ENCODE data around the gene TOB1. TPM values are rescaled to one million over a fixed set of nuclear protein-coding genes. Genes with fewer than 3 reads are reported as not detected.

The TOB1 gene
- total RNA-seq, 2 experiments from 2014 or later: 121 to 124 TPM

GRCh38 chr17:50839591-50840310 is 26.4 kb downstream of the TOB1 start:
- Mint-ChIP-seq H3K36me3 (ENCODE audit: low read depth) (no peaks in the 10 kb centered on the region), H3K9me3 (no peaks in the 10 kb centered on the region), H3K4me3 (no peak overlapping the region), H3K27ac (no peak overlapping the region), H3K4me1 (no peaks in the 10 kb centered on the region), H3K27me3 (peaks cover 9% of the 10 kb centered on the region)
- POLR2A ChIA-PET: no interaction called here
- DNase-seq: no peak
- CTCF ChIA-PET: interaction anchor here (0.6 to 5.1 kb wide), 4 partner anchors 13 to 314 kb away, joined by 3 to 26 read pairs (median 13); partner anchors contain the start of gene NME1

GRCh38 chr17:50837980-50838954 is 27.9 kb downstream of the TOB1 start:
- CTCF ChIA-PET: interaction anchor here (1.4 kb wide), 1 partner anchor 14 kb away, joined by 5 read pairs; no protein-coding TSS in a partner anchor
- Mint-ChIP-seq H3K4me1 (no peaks in the 10 kb centered on the region), H3K36me3 (ENCODE audit: low read depth) (no peaks in the 10 kb centered on the region), H3K27ac (no peak overlapping the region), H3K27me3 (peaks cover 19% of the 10 kb centered on the region), H3K4me3 (no peak overlapping the region), H3K9me3 (no peaks in the 10 kb centered on the region)
- POLR2A ChIA-PET: interaction anchor here (0.8 kb wide), 1 partner anchor 19 kb away, joined by 3 read pairs; no protein-coding TSS in a partner anchor
- DNase-seq: no peak

GRCh38 chr17:50837286-50837979 is 28.7 kb downstream of the TOB1 start:
- Mint-ChIP-seq H3K27me3 (peaks cover 19% of the 10 kb centered on the region), H3K9me3 (no peaks in the 10 kb centered on the region), H3K4me3 (no peak overlapping the region), H3K27ac (no peak overlapping the region), H3K4me1 (no peaks in the 10 kb centered on the region), H3K36me3 (ENCODE audit: low read depth) (no peaks in the 10 kb centered on the region)
- ChIA-PET CTCF (interaction anchor here (1.4 kb wide), 1 partner anchor 15 kb away, joined by 5 read pairs; no protein-coding TSS in a partner anchor), POLR2A (no interaction called here)
- DNase-seq: no peak

DNA sequence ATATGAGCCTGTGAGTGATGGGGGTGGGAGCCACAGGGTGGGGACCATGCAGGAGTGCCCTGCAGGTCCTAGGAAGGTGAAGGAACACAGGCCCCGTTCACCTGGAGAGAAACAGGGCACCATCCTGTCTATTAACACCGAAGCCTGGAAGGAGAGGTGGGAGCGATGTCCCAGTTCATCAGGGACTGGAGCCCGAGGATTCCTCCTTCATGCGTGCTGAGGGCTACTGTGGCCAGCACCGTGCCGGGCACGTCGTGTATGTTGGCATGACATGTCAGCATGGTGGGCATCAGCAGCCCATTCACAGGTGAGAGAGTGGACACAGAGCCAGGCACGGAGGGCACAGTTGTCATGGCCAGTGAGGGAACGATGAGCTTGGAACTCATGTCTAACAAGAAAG is 29.3 kb downstream of the TOB1 start:
- peaks cover 19% of the 10 kb centered on the region for H3K27me3 Mint-ChIP-seq
- no peaks in the 10 kb centered on the region for H3K4me1 Mint-ChIP-seq
- H3K27ac Mint-ChIP-seq: no peak overlapping the region
- no peaks in the 10 kb centered on the region for H3K36me3 Mint-ChIP-seq (ENCODE audit: low read depth)
- CTCF ChIA-PET: interaction anchor here (0.7 kb wide), 2 partner anchors 16 to 120 kb away, joined by 4 to 6 read pairs; no protein-coding TSS in a partner anchor
- no peak overlapping the region for H3K4me3 Mint-ChIP-seq
- POLR2A ChIA-PET: no interaction called here
- DNase-seq: no peak
- H3K9me3 Mint-ChIP-seq: no peaks in the 10 kb centered on the region

DNA sequence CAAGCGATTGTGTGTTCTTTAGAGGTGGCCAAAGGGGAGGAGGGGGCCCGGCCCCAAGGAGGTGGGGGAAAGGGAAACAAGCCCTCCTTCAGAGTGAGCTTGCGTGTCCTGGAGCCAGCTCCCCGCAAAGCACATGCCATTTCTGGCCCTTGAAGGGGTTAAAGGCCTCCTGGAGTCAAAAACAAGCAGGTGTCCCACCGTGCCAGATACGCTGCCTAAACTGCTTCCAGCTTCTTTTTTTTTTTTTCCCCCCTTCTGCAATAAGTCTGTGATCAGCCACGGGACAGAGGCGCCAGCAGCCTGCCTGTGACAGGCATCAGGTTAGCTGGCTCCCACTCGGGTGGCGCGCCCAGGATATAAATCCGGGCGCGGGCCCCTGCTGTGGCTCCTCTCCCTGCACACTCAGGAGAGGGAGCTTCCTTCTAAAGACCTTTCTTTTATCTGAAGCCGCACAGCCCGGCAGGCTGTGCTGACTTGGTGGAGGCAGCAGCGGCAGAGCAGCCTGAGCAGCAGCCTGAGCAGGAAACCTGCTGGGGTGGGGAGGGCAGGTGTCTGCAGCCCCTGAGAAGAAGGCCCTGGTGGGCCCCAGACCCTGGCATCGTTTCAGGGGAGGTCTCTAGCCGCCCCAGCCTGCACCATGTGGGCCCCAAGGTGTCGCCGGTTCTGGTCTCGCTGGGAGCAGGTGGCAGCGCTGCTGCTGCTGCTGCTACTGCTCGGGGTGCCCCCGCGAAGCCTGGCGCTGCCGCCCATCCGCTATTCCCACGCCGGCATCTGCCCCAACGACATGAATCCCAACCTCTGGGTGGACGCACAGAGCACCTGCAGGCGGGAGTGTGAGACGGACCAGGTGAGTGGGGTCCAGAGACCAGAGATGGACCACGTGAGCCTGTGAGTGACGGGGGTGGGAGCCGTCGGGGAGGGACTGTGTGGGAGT is 30.6 kb downstream of the TOB1 start, which contains the start of gene WFIKKN2:
Gene WFIKKN2, plus strand, starts transcription at position 286 of the 934 bp plus-strand sequence. Its CDS starts 352 bp downstream, at position 638.
- no peaks in the 10 kb centered on the region for H3K36me3 Mint-ChIP-seq (ENCODE audit: low read depth)
- no peak for DNase-seq
- H3K4me1 Mint-ChIP-seq: no peaks in the 10 kb centered on the region
- H3K9me3 Mint-ChIP-seq: no peaks in the 10 kb centered on the region
- no peak within 1 kb of the TSS for H3K27ac Mint-ChIP-seq
- H3K4me3 Mint-ChIP-seq: no peak within 1 kb of the TSS
- H3K27me3 Mint-ChIP-seq: peaks cover 19% of the 10 kb centered on the region
- ChIA-PET CTCF (no interaction called here), POLR2A (interaction anchor here (0.9 to 1.5 kb wide), 2 partner anchors 30 to 55 kb away, joined by 3 to 4 read pairs; partner anchors contain the start of gene TOB1)

DNA sequence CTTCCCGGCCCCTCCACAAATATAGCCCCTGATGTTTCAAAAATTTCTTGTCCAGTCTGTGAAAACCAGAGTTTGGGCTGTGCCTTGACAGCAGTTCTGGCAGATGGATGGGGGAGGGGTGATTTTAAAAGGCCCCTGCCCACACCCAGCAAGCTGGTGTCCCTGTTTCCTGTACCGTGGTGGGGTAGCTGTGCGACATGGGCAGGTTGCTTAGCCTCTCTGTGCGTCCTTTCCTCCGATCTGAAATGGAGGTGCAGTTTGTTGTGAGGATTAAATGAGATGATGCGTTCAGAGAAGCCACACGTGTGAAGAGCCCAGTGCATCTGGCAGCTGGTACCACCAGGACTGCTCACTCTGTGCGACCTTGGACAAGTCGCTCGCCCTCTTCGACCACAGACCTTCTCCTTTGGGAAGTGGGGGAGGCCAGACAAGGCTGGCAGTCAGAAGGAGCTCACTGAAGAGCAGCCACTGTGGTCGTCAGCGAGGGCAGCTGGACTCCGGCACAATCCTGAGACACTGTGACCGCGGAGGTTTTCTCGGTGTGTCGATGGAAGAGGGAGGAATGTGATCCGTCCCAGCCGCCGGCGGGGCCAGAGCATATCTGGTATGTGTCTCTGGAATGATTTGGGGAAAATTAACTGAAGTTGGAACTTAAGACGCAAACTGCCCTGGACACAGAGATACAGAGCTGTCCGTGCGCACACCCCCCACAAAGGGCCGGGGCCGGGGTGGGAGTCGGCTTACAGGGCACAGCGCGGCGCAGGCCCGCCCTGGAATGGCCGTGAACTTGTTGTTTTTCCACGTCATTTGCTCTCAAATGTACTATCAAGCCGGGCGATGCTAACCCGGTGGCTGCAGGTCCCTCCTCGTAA is 31.5 kb downstream of the TOB1 start:
- ChIA-PET POLR2A (interaction anchor here (0.9 to 1.5 kb wide), 2 partner anchors 31 to 55 kb away, joined by 3 to 4 read pairs; partner anchors contain the start of gene TOB1), CTCF (no interaction called here)
- no peaks in the 10 kb centered on the region for H3K9me3 Mint-ChIP-seq
- peaks cover 19% of the 10 kb centered on the region for H3K27me3 Mint-ChIP-seq
- H3K36me3 Mint-ChIP-seq (ENCODE audit: low read depth): no peaks in the 10 kb centered on the region
- H3K4me3 Mint-ChIP-seq: no peak overlapping the region
- no peak overlapping the region for H3K27ac Mint-ChIP-seq
- no peaks in the 10 kb centered on the region for H3K4me1 Mint-ChIP-seq
- DNase-seq: no peak

DNA sequence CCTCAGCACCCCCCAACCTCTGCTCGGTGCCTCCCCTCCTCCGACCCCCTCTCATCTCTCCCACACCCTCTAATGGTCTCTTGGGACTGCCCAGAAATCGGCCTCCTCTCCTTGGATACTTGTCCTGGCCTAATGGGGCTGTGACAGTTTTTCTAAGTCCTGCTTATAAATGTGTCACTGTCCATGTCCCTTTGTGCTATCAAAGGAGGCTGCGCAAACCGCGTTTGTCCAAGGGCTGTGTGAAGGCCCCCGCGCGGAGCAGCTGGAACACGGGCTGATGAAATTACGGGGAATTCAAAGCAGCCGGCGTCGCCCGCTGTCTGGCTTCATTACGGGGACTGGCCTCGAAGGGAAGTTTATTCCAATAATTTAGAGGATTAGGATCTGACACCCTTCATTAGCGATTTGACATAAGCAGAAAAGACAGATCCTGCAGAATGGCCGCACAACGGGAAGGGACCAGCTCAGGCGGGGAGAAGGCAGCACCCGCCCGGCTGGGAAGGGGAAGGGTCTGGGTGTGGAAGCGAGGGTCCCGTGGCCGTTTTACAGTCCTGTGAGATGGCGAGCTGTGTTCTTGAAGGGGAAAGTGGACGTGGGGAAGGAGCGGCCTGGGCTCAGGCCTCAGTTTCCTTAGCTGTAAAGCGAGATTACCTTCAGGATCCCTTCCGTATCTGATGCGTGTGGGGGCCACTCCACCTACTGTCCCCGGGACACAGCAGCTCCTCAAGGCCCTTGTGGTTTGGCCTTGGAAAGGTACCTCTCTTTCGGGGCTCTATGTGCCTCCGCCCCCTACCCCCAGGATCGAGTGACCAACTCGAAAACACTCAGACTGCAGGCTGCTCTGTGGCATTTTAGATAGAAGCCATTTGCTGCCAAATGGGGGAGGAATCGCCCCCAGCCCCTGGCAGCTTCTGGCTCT is 32.4 kb downstream of the TOB1 start:
- ChIA-PET POLR2A (no interaction called here), CTCF (no interaction called here)
- H3K9me3 Mint-ChIP-seq: no peaks in the 10 kb centered on the region
- H3K27me3 Mint-ChIP-seq: peaks cover 20% of the 10 kb centered on the region
- no peak for DNase-seq
- peaks cover 6% of the 10 kb centered on the region for H3K4me1 Mint-ChIP-seq
- no peak overlapping the region for H3K4me3 Mint-ChIP-seq
- no peaks in the 10 kb centered on the region for H3K36me3 Mint-ChIP-seq (ENCODE audit: low read depth)
- no peak overlapping the region for H3K27ac Mint-ChIP-seq

DNA sequence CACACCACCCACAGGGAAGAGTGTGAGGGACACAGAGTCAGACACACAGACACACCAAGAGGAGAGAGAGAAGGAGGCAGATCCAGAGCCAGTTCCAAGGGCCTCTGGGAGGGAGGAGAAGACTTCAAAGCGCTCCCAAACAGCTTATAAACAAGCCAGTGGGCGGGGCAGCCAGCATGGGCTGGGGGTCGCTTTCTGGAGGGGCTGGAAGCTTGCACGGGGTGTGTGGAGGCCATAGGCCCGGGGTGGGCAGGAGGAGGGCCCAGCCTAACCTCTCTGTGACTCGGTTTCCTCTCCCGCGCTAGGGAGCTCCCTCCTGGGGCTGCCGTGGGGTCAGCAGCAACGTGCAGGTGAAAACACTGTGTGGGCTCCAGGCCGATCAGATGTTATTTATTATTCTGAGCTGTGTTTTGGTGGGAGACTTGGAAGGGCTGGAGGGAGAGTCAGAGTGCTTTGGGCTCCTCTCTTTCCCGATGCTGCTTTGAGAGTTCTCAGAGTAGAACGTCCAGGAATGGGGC is 33.2 kb downstream of the TOB1 start:
- DNase-seq: no peak
- POLR2A ChIA-PET: no interaction called here
- Mint-ChIP-seq H3K36me3 (ENCODE audit: low read depth) (no peaks in the 10 kb centered on the region), H3K27ac (no peak overlapping the region), H3K4me3 (no peak overlapping the region), H3K9me3 (no peaks in the 10 kb centered on the region), H3K4me1 (peaks cover 12% of the 10 kb centered on the region), H3K27me3 (peaks cover 20% of the 10 kb centered on the region)
- CTCF ChIA-PET: no interaction called here

DNA sequence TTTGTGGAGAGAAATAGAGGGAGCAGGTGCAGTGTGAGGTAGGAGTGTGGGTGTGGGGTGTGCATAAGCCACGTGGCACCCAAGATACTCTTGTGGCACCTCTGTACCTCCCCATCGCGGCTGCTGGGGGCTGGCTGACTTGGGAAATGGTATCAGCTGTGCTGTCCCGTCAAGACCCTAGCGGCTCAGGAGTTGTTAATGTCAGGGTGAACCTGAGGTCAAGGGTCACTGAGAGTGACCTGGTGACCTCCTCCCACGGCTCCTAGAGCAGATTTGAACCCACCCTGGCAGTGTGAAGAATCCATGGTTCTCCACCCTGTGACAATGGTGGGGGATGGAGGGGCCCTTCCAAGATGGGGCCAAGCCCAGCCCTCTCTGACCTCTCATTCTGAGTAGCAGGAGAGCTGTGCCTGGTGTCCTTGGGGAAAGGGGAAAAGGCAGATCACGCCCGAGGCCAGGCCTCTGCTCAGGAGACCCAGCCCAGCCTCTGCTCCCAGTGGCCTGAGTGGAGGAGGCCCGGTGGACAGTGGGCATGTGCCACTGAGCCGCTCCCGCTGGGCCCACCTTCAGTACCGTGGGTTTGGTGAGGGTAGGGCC is 33.8 kb downstream of the TOB1 start:
- ChIA-PET POLR2A (no interaction called here), CTCF (no interaction called here)
- no peak for DNase-seq
- H3K27ac Mint-ChIP-seq: no peak overlapping the region
- no peaks in the 10 kb centered on the region for H3K9me3 Mint-ChIP-seq
- H3K36me3 Mint-ChIP-seq (ENCODE audit: low read depth): no peaks in the 10 kb centered on the region
- no peak overlapping the region for H3K4me3 Mint-ChIP-seq
- H3K4me1 Mint-ChIP-seq: peaks cover 12% of the 10 kb centered on the region
- H3K27me3 Mint-ChIP-seq: peaks cover 20% of the 10 kb centered on the region

DNA sequence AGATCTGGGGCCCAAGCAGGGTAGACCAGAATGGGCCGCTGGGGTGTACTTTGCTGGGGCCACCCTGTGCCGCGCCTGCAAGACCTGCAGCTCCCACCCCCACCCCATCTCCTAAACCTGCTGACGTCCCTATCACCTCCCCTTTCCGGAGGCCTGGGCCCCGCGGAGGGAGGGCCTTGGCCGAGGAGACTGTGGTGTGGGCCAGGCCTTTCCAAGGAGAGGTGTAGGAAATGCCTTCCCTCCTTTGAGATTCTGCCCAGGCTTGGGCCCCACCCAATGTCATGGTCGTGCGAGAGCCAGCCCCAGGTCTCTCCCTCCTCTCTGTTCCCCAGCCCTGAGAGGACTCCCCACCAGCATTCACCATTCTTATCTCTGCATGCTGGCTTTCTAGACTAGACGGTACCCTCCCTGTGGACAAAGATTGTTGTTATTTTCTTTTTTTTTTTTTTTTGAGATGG is 34.7 kb downstream of the TOB1 start:
- Mint-ChIP-seq H3K27ac (no peak overlapping the region), H3K4me1 (peaks cover 12% of the 10 kb centered on the region), H3K27me3 (peaks cover 23% of the 10 kb centered on the region), H3K9me3 (no peaks in the 10 kb centered on the region), H3K4me3 (no peak overlapping the region), H3K36me3 (ENCODE audit: low read depth) (no peaks in the 10 kb centered on the region)
- ChIA-PET POLR2A (no interaction called here), CTCF (no interaction called here)
- no peak for DNase-seq
